Measurements from ENCODE around the gene FAM120A. TPM values are rescaled to one million over a fixed set of nuclear protein-coding genes. Genes with fewer than 3 reads are reported as not detected.
"Not testable (repeated sequence)": the region's sequence is repeated elsewhere in the genome, so short reads cannot be mapped to it uniquely, and the experiment has no call there.

Gene FAM120A
- polyA plus RNA-seq, 4 donors = 36.2 to 85.8 (median 65.6) TPM

DNA sequence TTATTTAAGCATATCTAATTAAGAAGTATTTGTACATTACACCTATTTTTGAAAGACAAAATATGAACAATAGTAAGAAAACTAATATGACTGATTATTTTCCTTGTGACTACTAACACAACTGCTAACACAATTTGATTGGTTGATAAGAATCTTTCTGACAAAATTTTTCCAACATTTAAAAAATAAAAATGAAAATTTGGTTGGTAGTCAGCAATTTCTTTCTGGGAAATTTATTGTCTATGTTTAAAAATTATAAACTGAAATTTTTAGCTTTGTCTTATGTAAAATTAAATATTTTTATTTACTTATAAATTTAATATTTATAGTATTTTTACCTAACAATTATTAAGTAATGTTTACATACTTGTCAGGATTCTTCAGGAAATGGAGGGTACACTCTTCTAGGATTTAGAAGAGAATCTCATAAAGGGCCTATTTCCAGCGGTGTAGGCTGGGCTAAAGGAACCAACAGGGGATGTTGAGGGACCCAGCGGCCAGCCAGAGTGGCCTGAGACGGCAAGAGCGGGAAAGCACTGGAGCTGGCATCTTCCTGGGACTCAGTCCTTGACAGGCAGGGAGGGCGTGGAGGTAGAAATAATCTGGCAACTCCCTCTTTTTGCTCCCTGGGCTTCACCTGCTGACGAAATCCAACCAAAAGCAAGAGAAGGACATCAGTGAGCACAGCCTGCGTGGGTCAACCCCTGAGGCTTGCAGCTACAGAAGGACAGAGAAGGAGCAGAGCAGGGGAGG is 14.7 kb upstream of the FAM120A start:
- Histone ChIP-seq H3K27me3 (ENCODE audit: control insufficient read depth in 3 of 3, insufficient read depth in 3 of 3, low read length in 3 of 3) (no peaks in the 10 kb centered on the region), H3K36me3 (ENCODE audit: control insufficient read depth in 3 of 3, insufficient read depth in 2 of 3, low read depth in 1 of 3, low read length in 3 of 3) (peaks cover 0 to 3% (median 0%) of the 10 kb centered on the region in 3 donors), H3K9me3 (ENCODE audit: control insufficient read depth in 2 of 2, insufficient read depth in 1 of 2, low read depth in 1 of 2, low read length in 1 of 2) (no peaks in the 10 kb centered on the region), H3K27ac (ENCODE audit: low read depth in 1 of 3, low read length in 2 of 3) (no peak overlapping the region), H3K4me1 (ENCODE audit: control insufficient read depth in 3 of 3, insufficient read depth in 2 of 3, low read depth in 1 of 3, low read length in 2 of 3) (no peaks in the 10 kb centered on the region), H3K4me3 (ENCODE audit: low read depth in 1 of 3, low read length in 3 of 3) (no peak overlapping the region)
- DNase-seq (no peak), FAIRE-seq (peak; percentile 53)
- 94 to 96% (median 94%) methylated on average over 7 of the region's 7 CpGs for WGBS, 3 donors

DNA sequence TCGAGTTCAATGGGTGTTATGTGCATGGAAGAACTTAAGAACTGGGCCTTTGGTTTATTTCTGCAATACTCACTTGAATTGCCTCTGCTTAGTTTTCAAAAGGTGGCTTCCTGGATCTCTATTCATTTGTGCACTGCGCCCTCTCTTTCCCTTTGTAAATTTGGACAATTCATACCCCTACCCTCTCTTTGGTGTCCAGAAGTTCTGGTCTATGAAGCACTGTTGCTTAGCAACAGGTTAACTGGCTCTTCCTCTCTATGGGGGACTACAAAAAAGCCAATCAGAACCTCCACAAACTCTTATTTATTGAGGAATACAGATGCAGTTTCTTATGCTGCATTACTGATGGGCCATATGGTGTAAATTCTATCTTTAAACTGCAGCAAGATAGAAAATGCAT is 13.5 kb upstream of the FAM120A start:
- DNase-seq = no peak
- H3K4me3 ChIP-seq (ENCODE audit: low read depth in 1 of 3, low read length in 3 of 3) = no peak overlapping the region
- H3K27me3 ChIP-seq (ENCODE audit: control insufficient read depth in 3 of 3, insufficient read depth in 3 of 3, low read length in 3 of 3) = no peaks in the 10 kb centered on the region
- H3K27ac ChIP-seq (ENCODE audit: low read depth in 1 of 3, low read length in 2 of 3) = no peak overlapping the region
- no peaks in the 10 kb centered on the region for H3K9me3 ChIP-seq (ENCODE audit: control insufficient read depth in 2 of 2, insufficient read depth in 1 of 2, low read depth in 1 of 2, low read length in 1 of 2)
- no peak for FAIRE-seq
- WGBS, 3 donors = 75 to 78% (median 78%) methylated on average over 2 of the region's 2 CpGs
- H3K4me1 ChIP-seq (ENCODE audit: control insufficient read depth in 3 of 3, insufficient read depth in 2 of 3, low read depth in 1 of 3, low read length in 2 of 3) = no peaks in the 10 kb centered on the region
- peaks cover 0 to 3% (median 0%) of the 10 kb centered on the region in 3 donors for H3K36me3 ChIP-seq (ENCODE audit: control insufficient read depth in 3 of 3, insufficient read depth in 2 of 3, low read depth in 1 of 3, low read length in 3 of 3)

DNA sequence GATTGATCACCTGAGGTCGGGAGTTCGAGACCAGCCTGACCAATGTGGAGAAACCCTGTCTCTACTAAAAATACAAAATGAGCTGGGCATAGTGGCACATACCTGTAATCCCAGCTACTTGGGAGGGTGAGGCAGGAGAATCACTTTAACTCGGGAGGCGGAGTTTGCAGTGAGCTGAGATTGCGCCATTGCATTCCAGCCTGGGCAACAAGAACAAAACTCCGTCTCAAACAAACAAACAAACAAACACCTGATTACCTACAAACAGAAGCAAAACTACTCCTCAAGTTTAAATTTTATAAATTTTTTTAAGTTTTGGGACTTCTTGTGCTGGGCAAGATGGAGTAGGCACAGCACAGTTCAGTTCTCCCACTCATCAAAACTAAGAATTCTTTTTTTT is 12.2 kb upstream of the FAM120A start:
- not testable (repeated sequence) for H3K27me3 ChIP-seq (ENCODE audit: control insufficient read depth in 3 of 3, insufficient read depth in 3 of 3, low read length in 3 of 3); FAIRE-seq; H3K36me3 ChIP-seq (ENCODE audit: control insufficient read depth in 3 of 3, insufficient read depth in 2 of 3, low read depth in 1 of 3, low read length in 3 of 3); DNase-seq; H3K27ac ChIP-seq (ENCODE audit: low read depth in 1 of 3, low read length in 2 of 3); H3K4me1 ChIP-seq (ENCODE audit: control insufficient read depth in 3 of 3, insufficient read depth in 2 of 3, low read depth in 1 of 3, low read length in 2 of 3); H3K4me3 ChIP-seq (ENCODE audit: low read depth in 1 of 3, low read length in 3 of 3); H3K9me3 ChIP-seq (ENCODE audit: control insufficient read depth in 2 of 2, insufficient read depth in 1 of 2, low read depth in 1 of 2, low read length in 1 of 2)
- 92 to 98% (median 94%) methylated on average over 6 of the region's 6 CpGs for WGBS, 3 donors

- 91 to 96% (median 94%) methylated on average over 8 of the region's 8 CpGs for WGBS, 3 donors
Observed at GRCh38 chr9:93440896-93441580, 10.4 kb upstream of the FAM120A start.

GRCh38 chr9:93446073-93446472 is 5.4 kb upstream of the FAM120A start:
- peaks cover 3 to 20% (median 16%) of the 10 kb centered on the region in 3 donors for H3K36me3 ChIP-seq (ENCODE audit: control insufficient read depth in 3 of 3, insufficient read depth in 2 of 3, low read depth in 1 of 3, low read length in 3 of 3)
- no peaks in the 10 kb centered on the region for H3K9me3 ChIP-seq (ENCODE audit: control insufficient read depth in 2 of 2, insufficient read depth in 1 of 2, low read depth in 1 of 2, low read length in 1 of 2)
- no peak overlapping the region for H3K27ac ChIP-seq (ENCODE audit: low read depth in 1 of 3, low read length in 2 of 3)
- DNase-seq (no peak), FAIRE-seq (no peak)
- H3K27me3 ChIP-seq (ENCODE audit: control insufficient read depth in 3 of 3, insufficient read depth in 3 of 3, low read length in 3 of 3) = no peaks in the 10 kb centered on the region
- 76 to 82% (median 78%) methylated on average over 3 of the region's 3 CpGs for WGBS, 3 donors
- H3K4me3 ChIP-seq (ENCODE audit: low read depth in 1 of 3, low read length in 3 of 3) = no peak overlapping the region
- peaks cover 0 to 4% (median 4%) of the 10 kb centered on the region in 3 donors for H3K4me1 ChIP-seq (ENCODE audit: control insufficient read depth in 3 of 3, insufficient read depth in 2 of 3, low read depth in 1 of 3, low read length in 2 of 3)

More at GRCh38 chr9:93440896-93441580, 10.4 kb upstream of the FAM120A start:
- DNase-seq (no peak), FAIRE-seq (no peak)
- H3K27me3 ChIP-seq (ENCODE audit: control insufficient read depth in 3 of 3, insufficient read depth in 3 of 3, low read length in 3 of 3) = no peaks in the 10 kb centered on the region
- no peak overlapping the region for H3K4me3 ChIP-seq (ENCODE audit: low read depth in 1 of 3, low read length in 3 of 3)
- H3K9me3 ChIP-seq (ENCODE audit: control insufficient read depth in 2 of 2, insufficient read depth in 1 of 2, low read depth in 1 of 2, low read length in 1 of 2) = no peaks in the 10 kb centered on the region
- H3K4me1 ChIP-seq (ENCODE audit: control insufficient read depth in 3 of 3, insufficient read depth in 2 of 3, low read depth in 1 of 3, low read length in 2 of 3) = no peaks in the 10 kb centered on the region
- H3K36me3 ChIP-seq (ENCODE audit: control insufficient read depth in 3 of 3, insufficient read depth in 2 of 3, low read depth in 1 of 3, low read length in 3 of 3) = peaks cover 0 to 4% (median 0%) of the 10 kb centered on the region in 3 donors
- H3K27ac ChIP-seq (ENCODE audit: low read depth in 1 of 3, low read length in 2 of 3) = no peak overlapping the region

DNA sequence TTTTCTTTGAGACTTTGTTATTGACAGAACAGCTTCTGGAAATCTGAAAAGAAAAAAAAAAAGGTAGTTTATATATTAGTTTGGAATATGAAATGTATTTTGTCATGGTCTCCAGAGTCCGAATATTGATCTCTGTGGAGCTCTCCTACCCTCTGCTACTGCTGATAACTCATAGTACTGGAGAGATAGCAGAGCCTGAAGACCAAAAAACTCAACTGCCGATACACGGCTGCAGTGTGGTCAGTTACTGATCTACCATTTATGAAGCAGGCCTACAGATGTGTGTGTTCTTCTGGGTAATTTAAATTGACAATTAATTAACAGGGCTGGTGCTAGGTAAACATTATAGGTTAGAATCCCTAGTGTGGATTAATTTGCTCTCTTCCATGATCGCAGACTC is 3.8 kb upstream of the FAM120A start:
- Histone ChIP-seq H3K9me3 (ENCODE audit: control insufficient read depth in 2 of 2, insufficient read depth in 1 of 2, low read depth in 1 of 2, low read length in 1 of 2) (no peaks in the 10 kb centered on the region), H3K27me3 (ENCODE audit: control insufficient read depth in 3 of 3, insufficient read depth in 3 of 3, low read length in 3 of 3) (no peaks in the 10 kb centered on the region), H3K27ac (ENCODE audit: low read depth in 1 of 3, low read length in 2 of 3) (no peak overlapping the region), H3K4me3 (ENCODE audit: low read depth in 1 of 3, low read length in 3 of 3) (no peak overlapping the region), H3K36me3 (ENCODE audit: control insufficient read depth in 3 of 3, insufficient read depth in 2 of 3, low read depth in 1 of 3, low read length in 3 of 3) (peaks cover 3 to 20% (median 16%) of the 10 kb centered on the region in 3 donors), H3K4me1 (ENCODE audit: control insufficient read depth in 3 of 3, insufficient read depth in 2 of 3, low read depth in 1 of 3, low read length in 2 of 3) (peaks cover 0 to 4% (median 4%) of the 10 kb centered on the region in 3 donors)
- WGBS, 3 donors = 87 to 98% (median 97%) methylated on average over 4 of the region's 4 CpGs
- FAIRE-seq (no peak), DNase-seq (no peak)

- Histone ChIP-seq H3K4me1 (ENCODE audit: control insufficient read depth in 3 of 3, insufficient read depth in 2 of 3, low read depth in 1 of 3, low read length in 2 of 3) (peaks cover 6 to 16% (median 7%) of the 10 kb centered on the region in 3 donors), H3K27ac (ENCODE audit: low read depth in 1 of 3, low read length in 2 of 3) (peak overlapping the region; percentile 95 to 98 (median 97)), H3K27me3 (ENCODE audit: control insufficient read depth in 3 of 3, insufficient read depth in 3 of 3, low read length in 3 of 3) (no peaks in the 10 kb centered on the region), H3K9me3 (ENCODE audit: control insufficient read depth in 2 of 2, insufficient read depth in 1 of 2, low read depth in 1 of 2, low read length in 1 of 2) (no peaks in the 10 kb centered on the region), H3K4me3 (ENCODE audit: low read depth in 1 of 3, low read length in 3 of 3) (peak overlapping the region; percentile 91 to 99 (median 97)), H3K36me3 (ENCODE audit: control insufficient read depth in 3 of 3, insufficient read depth in 2 of 3, low read depth in 1 of 3, low read length in 3 of 3) (peaks cover 0 to 26% (median 7%) of the 10 kb centered on the region in 3 donors)
- FAIRE-seq (no peak), DNase-seq (peak; percentile 52 to 82)
- WGBS, 3 donors = 0 to 1% (median 1%) methylated on average over 62 to 92 of the region's 92 CpGs
Observed at GRCh38 chr9:93451849-93452709, 594 bp downstream of the FAM120A start.

GRCh38 chr9:93452710-93453046 is 1.2 kb downstream of the FAM120A start:
- H3K9me3 ChIP-seq (ENCODE audit: control insufficient read depth in 2 of 2, insufficient read depth in 1 of 2, low read depth in 1 of 2, low read length in 1 of 2) = no peaks in the 10 kb centered on the region
- H3K27ac ChIP-seq (ENCODE audit: low read depth in 1 of 3, low read length in 2 of 3) = peak overlapping the region; percentile 95 to 98 (median 97)
- peaks cover 6 to 21% (median 8%) of the 10 kb centered on the region in 3 donors for H3K4me1 ChIP-seq (ENCODE audit: control insufficient read depth in 3 of 3, insufficient read depth in 2 of 3, low read depth in 1 of 3, low read length in 2 of 3)
- FAIRE-seq (no peak), DNase-seq (peak in 1 of 2 donors; percentile 45)
- H3K4me3 ChIP-seq (ENCODE audit: low read depth in 1 of 3, low read length in 3 of 3) = peak overlapping the region; percentile 91 to 99 (median 97)
- 0 to 1% (median 1%) methylated on average over 10 of the region's 10 CpGs for WGBS, 3 donors
- H3K27me3 ChIP-seq (ENCODE audit: control insufficient read depth in 3 of 3, insufficient read depth in 3 of 3, low read length in 3 of 3) = no peaks in the 10 kb centered on the region
- peaks cover 0 to 26% (median 3%) of the 10 kb centered on the region in 3 donors for H3K36me3 ChIP-seq (ENCODE audit: control insufficient read depth in 3 of 3, insufficient read depth in 2 of 3, low read depth in 1 of 3, low read length in 3 of 3)

All from small intestine (tissue), 7 donors.